ENCODE measurements around the gene PTGES3.
"Not testable (repeated sequence)": the region's sequence is repeated elsewhere in the genome, so short reads cannot be mapped to it uniquely, and the experiment has no call there.

The PTGES3 gene

GRCh38 chr12:56718149-56718548, 30.1 kb upstream of the PTGES3 start:
- no peaks in the 10 kb centered on the region for H3K9me3 ChIP-seq (ENCODE audit: control insufficient read depth, insufficient read depth, low read length)
- peaks cover 39% of the 10 kb centered on the region for H3K4me1 ChIP-seq (ENCODE audit: insufficient read depth, low read length)
- H3K36me3 ChIP-seq (ENCODE audit: insufficient read depth, low read length) = peaks cover 60% of the 10 kb centered on the region
- no peak overlapping the region for H3K9ac ChIP-seq (ENCODE audit: low read depth, low read length)

DNA sequence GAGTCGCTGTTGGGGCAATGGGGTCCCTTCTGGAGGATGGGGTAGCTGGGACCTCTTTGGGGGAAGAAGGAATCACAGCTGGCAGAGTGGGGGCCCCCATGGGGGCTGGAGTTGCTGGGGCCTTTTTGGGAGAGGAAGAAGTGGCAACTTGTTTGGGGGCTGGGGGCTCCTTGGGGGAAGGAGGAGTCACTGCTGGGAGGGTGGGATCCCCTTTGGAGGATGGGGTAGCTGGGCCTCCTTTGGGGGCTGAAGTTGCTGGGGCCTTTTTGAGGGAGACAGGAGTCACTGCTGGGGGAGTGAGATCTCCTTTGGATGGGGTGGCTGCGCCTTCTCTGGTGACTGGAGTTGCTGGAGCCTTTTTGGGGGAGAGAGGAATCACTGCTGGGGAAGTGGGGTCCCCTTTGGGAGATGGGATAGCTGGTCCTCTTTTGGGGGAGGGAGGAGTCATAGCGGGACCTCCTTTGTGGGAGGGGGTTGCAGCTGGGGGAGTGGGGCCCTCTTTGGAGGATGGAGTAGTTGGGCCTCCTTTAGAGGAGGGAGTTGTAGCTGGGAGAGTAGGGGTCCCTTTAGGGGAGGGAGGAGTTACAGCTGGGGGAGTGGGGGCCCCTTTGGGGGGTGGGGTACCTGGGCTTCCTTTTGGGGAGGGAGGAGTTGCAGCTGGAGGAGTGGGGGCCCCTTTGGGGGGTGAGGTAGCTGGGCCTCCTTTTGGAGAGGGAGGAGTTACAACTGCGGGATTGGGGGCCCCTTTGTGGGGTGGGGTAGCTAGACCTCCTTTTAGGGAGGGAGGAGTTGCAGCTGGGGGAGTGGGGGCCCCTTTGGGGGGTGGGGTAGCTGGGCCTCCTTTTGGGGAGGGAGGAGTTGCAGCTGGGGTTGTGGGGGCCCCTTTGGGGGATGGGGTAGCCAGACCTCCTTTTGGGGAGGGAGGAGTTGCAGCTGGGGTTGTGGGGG, 29.1 kb upstream of the PTGES3 start:
- no peaks in the 10 kb centered on the region for H3K9me3 ChIP-seq (ENCODE audit: control insufficient read depth, insufficient read depth, low read length)
- peaks cover 61% of the 10 kb centered on the region for H3K36me3 ChIP-seq (ENCODE audit: insufficient read depth, low read length)
- H3K4me1 ChIP-seq (ENCODE audit: insufficient read depth, low read length) = peaks cover 29% of the 10 kb centered on the region
- no peak overlapping the region for H3K9ac ChIP-seq (ENCODE audit: low read depth, low read length)

DNA sequence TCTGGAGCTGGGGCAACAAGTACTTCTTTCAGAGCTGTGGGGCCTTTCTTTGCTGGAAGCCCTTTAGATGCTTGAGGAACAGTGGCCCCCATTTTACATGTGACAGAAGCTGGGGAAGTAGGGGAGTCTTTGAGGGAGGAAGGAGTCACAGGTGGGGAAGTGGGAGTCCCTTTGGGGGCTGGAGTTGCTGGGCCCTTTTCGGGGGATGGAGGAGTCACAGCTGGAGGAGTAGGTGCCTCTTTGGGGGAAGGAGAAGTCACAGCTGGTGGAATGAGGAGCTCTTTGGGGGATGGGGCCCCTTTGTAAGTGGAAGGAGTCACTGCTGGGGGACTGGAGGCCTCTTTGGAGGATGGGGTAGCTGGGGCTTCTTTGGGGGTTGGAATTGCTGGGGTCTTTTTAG, 28.4 kb upstream of the PTGES3 start:
- H3K4me1 ChIP-seq (ENCODE audit: insufficient read depth, low read length) = peaks cover 22% of the 10 kb centered on the region
- H3K9ac ChIP-seq (ENCODE audit: low read depth, low read length) = no peak overlapping the region
- H3K9me3 ChIP-seq (ENCODE audit: control insufficient read depth, insufficient read depth, low read length) = no peaks in the 10 kb centered on the region
- H3K36me3 ChIP-seq (ENCODE audit: insufficient read depth, low read length) = peaks cover 54% of the 10 kb centered on the region

DNA sequence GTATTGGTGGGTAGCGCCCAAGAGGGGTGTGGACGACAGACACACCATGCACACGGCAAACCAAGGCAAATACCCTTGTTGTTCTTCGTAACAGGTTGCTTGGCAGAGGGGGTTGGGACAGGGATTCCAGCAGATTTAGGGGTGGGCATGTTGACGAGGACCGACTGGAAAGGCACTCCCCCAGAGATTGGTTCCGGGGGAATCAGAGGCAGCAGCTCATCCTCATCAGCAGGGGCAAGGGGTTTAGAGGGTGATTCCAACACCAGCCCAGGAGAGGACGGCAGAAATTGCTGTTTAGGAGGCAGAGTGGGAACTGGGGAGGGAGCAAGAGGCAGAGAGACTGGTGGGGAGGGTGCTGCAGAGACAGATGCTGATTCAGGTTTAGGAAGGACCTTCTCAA, 27.7 kb upstream of the PTGES3 start:
- peaks cover 15% of the 10 kb centered on the region for H3K4me1 ChIP-seq (ENCODE audit: insufficient read depth, low read length)
- peaks cover 51% of the 10 kb centered on the region for H3K36me3 ChIP-seq (ENCODE audit: insufficient read depth, low read length)
- no peaks in the 10 kb centered on the region for H3K9me3 ChIP-seq (ENCODE audit: control insufficient read depth, insufficient read depth, low read length)
- H3K9ac ChIP-seq (ENCODE audit: low read depth, low read length) = no peak overlapping the region

DNA sequence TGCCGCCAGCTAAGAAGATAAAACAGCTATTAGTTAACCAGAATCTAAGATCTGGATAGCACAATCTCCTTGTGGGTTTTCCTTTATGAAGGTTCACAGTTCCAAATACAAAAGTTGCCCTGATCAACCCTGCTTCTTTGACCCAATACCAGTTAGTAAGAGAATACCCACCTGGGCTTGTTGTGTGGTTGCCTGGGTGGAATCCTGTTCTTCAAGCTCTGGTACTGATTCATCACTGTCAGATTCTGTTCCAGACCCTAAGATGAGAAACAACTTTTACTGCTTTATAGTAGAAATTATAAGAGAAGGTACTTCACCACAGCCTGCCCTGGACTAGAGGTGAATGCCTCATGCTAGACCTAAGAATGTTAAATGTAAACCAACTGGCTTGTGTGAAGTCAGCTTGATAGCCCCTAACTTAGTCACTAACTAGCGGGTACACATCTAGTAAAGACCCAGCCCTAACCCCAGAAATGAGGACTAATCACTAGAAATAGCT, 26.4 kb upstream of the PTGES3 start:
- Histone ChIP-seq H3K9me3 (ENCODE audit: control insufficient read depth, insufficient read depth, low read length) (no peaks in the 10 kb centered on the region), H3K36me3 (ENCODE audit: insufficient read depth, low read length) (peaks cover 43% of the 10 kb centered on the region), H3K4me1 (ENCODE audit: insufficient read depth, low read length) (peaks cover 5% of the 10 kb centered on the region; the same call in 1 of the 2 replicates)

DNA sequence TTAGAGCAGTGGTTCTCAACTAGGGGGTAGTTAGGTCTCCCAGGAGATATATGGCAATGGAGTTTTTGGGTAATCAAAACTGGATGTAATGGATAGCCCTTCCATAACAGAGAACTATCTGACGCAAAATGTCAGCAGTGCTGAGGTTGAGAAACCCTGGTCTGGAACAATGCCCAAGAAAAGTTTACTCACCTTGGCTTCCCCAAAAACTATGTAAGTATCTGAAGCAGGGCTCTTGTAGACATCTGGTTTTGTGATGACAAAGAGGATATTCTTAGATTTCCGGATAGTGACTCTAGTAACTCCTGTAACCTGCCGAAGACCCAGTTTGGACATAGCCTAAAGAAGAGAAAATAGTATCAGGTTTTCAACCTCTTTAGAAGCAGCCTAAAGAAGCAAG, 25.3 kb upstream of the PTGES3 start:
- H3K4me1 ChIP-seq (ENCODE audit: insufficient read depth, low read length) = no peaks in the 10 kb centered on the region
- H3K9me3 ChIP-seq (ENCODE audit: control insufficient read depth, insufficient read depth, low read length) = no peaks in the 10 kb centered on the region
- H3K36me3 ChIP-seq (ENCODE audit: insufficient read depth, low read length) = peaks cover 37% of the 10 kb centered on the region
- no peak overlapping the region for H3K9ac ChIP-seq (ENCODE audit: low read depth, low read length)

More for the DNA sequence above, 26.4 kb upstream of the PTGES3 start:
- H3K9ac ChIP-seq (ENCODE audit: low read depth, low read length) = no peak overlapping the region

- Histone ChIP-seq H3K36me3 (ENCODE audit: insufficient read depth, low read length) (peaks cover 25% of the 10 kb centered on the region), H3K9ac (ENCODE audit: low read depth, low read length) (no peak overlapping the region), H3K4me1 (ENCODE audit: insufficient read depth, low read length) (no peaks in the 10 kb centered on the region), H3K9me3 (ENCODE audit: control insufficient read depth, insufficient read depth, low read length) (no peaks in the 10 kb centered on the region)
These were observed 21.8 kb upstream of the PTGES3 start for GRCh38 chr12:56709759-56710376.

DNA sequence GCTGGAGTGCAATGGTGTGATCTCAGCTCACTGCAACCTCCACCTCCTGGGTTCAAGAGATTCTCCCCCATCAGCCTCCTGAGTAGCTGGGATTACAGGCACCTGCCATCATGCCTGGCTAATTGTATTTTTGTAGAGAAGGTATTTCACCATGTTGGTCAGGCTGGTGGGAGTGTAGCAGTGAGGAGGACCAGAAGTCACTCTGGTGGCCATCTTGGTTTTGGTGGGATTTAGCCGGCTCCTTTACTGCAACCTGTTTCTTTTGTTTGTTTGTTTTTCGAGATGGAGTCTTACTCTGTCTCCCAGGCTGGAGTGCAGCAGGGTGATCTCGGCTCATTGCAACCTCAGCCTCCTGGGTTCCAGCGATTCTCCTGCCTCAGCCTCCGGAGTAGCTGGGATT, 16.4 kb upstream of the PTGES3 start:
- H3K9ac ChIP-seq (ENCODE audit: low read depth, low read length); H3K36me3 ChIP-seq (ENCODE audit: insufficient read depth, low read length); H3K9me3 ChIP-seq (ENCODE audit: control insufficient read depth, insufficient read depth, low read length); H3K4me1 ChIP-seq (ENCODE audit: insufficient read depth, low read length): not testable (repeated sequence)

GRCh38 chr12:56699020-56699661, 11.1 kb upstream of the PTGES3 start:
- H3K36me3 ChIP-seq (ENCODE audit: insufficient read depth, low read length) = no peaks in the 10 kb centered on the region
- peaks cover 7% of the 10 kb centered on the region; the same call in 1 of the 2 replicates for H3K4me1 ChIP-seq (ENCODE audit: insufficient read depth, low read length)
- H3K9me3 ChIP-seq (ENCODE audit: control insufficient read depth, insufficient read depth, low read length) = no peaks in the 10 kb centered on the region
- H3K9ac ChIP-seq (ENCODE audit: low read depth, low read length) = no peak overlapping the region

DNA sequence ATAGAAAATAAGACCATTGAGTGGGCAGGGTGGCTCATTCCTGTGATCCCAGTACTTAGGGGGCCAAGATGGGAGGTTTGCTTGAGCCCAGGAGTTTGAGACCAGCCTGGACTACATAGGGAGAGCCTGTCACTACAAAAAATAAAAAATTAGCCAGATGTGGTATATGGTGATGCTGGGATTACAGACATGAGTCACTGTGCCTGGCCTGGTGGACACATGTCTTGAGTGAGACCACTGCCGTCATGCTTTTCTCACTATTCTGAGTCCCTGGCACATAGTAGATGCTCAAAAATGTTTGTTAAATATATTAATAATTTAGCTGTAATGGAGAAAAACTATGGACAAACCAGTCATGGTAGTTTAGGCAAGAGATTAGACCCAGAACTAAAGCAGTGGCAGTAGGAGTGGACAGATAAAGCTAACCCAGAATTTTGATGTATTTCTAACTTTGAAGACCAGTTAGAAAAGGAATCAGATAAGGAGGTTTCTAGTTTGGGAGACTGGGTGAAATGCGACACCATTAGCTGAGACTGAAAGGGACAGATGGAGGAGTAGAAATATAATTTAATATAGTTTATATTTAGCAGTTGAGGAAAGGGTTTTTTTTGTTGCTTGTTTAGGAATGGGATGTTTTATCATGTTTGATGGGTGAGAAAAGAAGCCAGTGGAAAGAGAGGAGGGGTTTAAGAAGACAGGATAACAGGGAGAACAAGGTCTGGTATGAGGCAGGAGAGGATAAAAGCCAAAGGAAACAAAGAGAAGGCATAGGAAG, 7.4 kb upstream of the PTGES3 start:
- H3K4me1 ChIP-seq (ENCODE audit: insufficient read depth, low read length) = peaks cover 7% of the 10 kb centered on the region; the same call in 1 of the 2 replicates
- no peaks in the 10 kb centered on the region for H3K36me3 ChIP-seq (ENCODE audit: insufficient read depth, low read length)
- no peaks in the 10 kb centered on the region for H3K9me3 ChIP-seq (ENCODE audit: control insufficient read depth, insufficient read depth, low read length)
- no peak overlapping the region for H3K9ac ChIP-seq (ENCODE audit: low read depth, low read length)

GRCh38 chr12:56694161-56694560, 6.1 kb upstream of the PTGES3 start:
- Histone ChIP-seq H3K4me1 (ENCODE audit: insufficient read depth, low read length) (peaks cover 7% of the 10 kb centered on the region; the same call in 1 of the 2 replicates), H3K36me3 (ENCODE audit: insufficient read depth, low read length) (no peaks in the 10 kb centered on the region), H3K9ac (ENCODE audit: low read depth, low read length) (no peak overlapping the region), H3K9me3 (ENCODE audit: control insufficient read depth, insufficient read depth, low read length) (no peaks in the 10 kb centered on the region)

DNA sequence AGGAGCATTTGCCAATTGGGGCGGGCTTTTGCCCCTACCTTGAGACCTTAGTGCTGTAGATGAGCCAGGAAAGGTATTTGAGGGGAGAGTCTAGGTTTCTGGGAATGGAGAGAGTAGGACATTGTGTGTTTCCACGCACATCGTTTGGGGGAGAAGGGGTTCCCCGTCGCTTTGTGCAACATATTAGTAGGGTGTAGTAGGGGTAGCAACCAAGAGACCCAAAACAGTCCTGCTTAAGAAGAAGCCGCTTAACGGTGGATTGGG, 694 bp upstream of the PTGES3 start:
- Histone ChIP-seq H3K9ac (ENCODE audit: low read depth, low read length) (peak overlapping the region; percentile 89), H3K4me1 (ENCODE audit: insufficient read depth, low read length) (0 out of 2 replicates have a peak, but pooled peaks cover 7% of the 10 kb centered on the region), H3K36me3 (ENCODE audit: insufficient read depth, low read length) (no peaks in the 10 kb centered on the region), H3K9me3 (ENCODE audit: control insufficient read depth, insufficient read depth, low read length) (no peaks in the 10 kb centered on the region)

- H3K9me3 ChIP-seq (ENCODE audit: control insufficient read depth, insufficient read depth, low read length) = no peaks in the 10 kb centered on the region
- H3K36me3 ChIP-seq (ENCODE audit: insufficient read depth, low read length) = no peaks in the 10 kb centered on the region
- peak overlapping the region; percentile 99 for H3K9ac ChIP-seq (ENCODE audit: low read depth, low read length)
- H3K4me1 ChIP-seq (ENCODE audit: insufficient read depth, low read length) = 0 out of 2 replicates have a peak, but pooled peaks cover 7% of the 10 kb centered on the region
These were observed 608 bp downstream of the PTGES3 start for GRCh38 chr12:56687223-56688128.
